Measurements from ENCODE around the gene KRI1.

KRI1 gene

DNA sequence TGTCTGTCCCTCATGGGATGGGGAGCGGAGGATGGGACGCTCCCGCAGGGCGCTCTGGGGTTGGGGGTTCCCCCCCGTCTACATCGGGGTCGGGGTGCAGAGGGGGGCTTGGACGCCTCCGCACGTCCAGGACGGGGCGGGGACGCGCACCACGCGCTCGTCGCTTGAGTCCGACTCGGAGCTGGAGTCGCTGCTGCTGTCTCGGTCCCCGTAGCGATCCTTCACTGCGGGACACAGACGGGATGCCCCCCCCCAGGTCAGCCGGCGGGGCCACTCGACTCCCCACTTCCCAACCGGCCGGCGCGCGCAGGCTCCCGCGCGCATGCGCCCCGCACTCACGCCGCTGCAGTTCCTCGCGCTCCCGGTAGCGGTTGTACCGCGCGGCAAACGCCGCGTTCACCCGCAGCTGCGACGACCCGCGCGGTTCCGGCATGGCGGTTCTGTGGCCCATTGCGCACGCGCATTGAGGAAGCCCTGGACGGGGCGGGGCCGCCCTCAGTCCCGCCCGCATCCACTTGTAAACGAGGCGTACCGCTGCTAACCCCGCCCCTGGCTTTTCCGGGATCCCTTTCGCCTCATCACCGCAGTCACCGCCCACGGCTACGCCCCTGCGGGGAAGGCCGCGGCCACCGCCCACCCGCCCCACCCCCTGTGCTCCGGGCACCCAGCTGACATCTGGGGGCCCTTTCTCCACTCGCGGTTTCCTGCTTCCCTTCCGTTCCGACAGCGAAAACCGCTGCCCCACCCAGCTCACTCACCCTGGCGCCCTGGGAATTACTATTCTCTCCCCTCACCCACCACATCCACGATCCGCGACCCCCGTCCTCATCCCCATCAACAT is at the start of gene KRI1:
TSS of gene KRI1 (minus strand) at position 444 of the 841 bp plus-strand sequence. CDS start at position 433, 11 bp downstream.
- DNase-seq (ENCODE audit: low spot score), result peak; percentile 96

- DNase-seq (ENCODE audit: low spot score), result no peak
Observed at GRCh38 chr19:10612499-10613119, 46.8 kb upstream of the KRI1 start.

DNA sequence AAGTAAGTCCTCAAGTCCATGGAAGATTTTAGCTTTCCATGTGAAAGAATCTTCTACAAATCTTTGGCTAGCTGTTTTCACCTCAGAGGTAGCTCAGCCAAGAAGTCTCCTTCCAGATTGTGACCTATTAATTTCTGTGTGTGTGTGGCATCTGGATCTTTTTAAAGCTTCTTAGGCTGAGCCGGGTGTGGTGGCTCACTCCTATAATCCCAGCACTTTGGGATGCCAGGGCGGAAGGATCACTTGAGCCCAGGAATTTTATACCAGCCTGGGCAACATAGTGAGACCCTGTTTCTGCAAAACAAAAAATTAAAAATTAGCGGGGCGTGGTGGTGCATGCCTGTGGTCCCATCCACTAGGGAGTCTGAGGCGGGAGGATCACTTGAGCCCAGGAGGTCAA is 46.1 kb upstream of the KRI1 start:
- no peak for DNase-seq (ENCODE audit: low spot score)

DNA sequence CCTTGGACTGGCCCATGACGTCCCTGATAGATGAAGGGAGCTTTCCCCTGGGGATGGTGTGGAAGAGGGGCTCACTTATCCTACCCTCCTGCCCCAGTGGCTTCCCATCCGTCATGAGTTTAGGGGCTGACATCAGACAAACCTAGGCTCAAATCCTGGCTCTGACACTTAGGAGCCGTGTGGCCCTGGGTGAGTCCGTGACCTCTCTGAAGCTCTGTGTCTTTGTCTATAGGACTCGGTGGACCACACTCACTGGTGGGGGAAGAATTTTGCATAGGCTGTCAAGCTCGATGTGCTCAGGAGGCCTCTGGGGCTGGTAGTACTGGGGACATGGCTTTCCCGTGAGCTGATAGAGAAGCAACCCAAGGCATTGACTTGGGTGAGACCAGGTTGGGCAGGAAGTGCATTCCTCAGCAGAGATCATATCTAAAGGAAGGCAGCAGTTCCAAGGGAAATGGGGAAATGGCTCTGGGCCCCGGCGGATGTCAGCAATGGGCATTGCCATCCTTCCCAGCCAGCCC is 38.7 kb upstream of the KRI1 start:
- no peak for DNase-seq (ENCODE audit: low spot score)

GRCh38 chr19:10603873-10604459 is 38.2 kb upstream of the KRI1 start:
- DNase-seq (ENCODE audit: low spot score), result no peak

- peak; percentile 44 for DNase-seq (ENCODE audit: low spot score)
Observed at GRCh38 chr19:10603084-10603872, 37.5 kb upstream of the KRI1 start.

DNA sequence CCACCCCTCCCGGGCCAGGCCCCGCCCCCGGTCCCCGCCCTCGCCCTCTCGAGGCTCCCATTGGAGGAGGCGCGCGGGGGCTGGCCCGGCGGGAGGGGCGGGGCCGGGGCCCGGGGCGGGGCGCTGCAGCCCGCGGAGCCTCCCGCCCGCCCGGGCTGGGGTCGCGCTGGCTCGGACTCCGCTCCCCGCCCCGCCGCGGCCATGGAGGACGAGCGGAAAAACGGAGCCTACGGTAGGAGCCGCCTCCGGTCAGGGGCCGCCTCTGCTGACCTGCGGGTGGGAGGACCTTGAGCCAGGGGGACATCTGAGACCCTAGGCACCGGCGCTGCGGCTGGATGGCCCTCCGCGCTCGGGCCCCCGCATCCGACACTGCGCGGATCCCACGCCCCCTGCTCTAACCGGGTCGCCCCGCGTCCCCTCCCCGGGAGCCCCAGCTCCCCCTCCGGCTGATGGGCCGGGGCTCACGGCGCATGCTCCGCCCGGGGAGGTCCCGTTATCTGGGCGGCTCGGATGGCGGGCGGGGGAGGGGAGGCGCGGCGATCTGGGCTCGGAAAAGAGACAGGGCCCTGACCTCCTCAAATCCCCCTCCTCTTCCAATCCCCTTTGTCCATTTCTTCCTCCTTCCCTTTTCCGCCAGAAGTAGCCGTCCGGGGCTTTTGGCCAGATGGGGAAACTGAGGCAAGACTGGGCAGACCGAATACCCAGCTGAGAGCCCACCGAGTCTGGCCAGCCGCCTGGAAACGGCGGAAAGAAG is 36.7 kb upstream of the KRI1 start:
- DNase-seq (ENCODE audit: low spot score), result peak; percentile 99

- no peak for DNase-seq (ENCODE audit: low spot score)
Observed at GRCh38 chr19:10601999-10602329, 36.2 kb upstream of the KRI1 start.

DNA sequence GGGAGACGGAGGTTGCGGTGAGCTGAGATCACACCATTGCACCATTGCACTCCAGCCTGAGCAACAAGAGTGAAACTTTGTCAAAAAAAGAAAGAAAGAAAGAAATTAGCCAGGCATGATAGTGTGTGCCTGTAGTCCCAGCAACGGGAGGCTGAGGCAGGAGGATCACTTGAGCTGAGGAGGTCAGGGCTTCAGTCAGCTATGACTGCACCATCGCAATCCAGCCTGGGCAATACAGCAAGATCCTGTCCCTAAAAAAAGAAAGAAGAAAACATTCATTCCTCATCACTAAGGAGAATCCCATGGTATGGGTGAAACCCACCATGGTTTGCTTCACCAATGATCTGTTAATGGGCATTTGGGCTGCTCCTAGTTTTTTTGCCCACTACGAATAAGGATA is 34.3 kb upstream of the KRI1 start:
- no peak for DNase-seq (ENCODE audit: low spot score)

DNA sequence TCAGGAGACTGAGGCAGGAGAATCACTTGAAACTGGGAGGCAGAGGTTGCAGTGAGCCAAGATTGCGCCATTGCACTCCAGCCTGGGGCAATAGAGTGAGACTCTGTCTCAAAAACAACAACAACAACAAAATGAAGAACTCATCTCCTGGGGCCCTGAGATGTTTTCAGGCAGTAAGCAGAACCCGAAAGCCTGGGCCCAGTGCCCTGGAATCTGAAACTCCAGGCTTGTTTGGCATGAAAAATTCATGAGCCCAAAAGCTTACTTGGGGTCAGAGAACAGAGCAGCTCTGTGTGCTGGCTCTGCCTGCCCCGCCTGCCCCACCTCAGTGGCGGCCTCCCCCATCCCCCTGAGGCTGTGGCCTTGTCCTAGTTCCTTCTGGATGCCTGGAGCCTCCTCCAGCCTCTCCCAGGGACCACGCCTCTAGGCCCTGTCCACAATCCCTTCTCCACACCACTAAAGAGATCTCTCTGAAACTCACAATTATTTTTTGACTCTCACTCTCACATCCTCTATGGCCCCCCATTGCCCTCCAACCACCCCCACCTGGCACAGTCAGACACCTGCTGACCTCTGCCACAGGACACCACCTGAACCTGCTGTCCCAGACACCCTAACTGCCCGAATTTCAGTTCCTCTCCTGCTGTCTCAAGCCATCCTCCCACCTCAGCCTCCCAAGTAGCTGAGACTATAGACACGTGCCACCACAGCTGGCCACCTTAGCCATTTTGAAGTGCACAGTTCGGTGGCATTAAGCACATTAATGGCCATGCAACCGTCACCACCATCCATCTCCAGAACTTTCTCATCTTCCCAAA is 28.2 kb upstream of the KRI1 start:
- no peak for DNase-seq (ENCODE audit: low spot score)

DNA sequence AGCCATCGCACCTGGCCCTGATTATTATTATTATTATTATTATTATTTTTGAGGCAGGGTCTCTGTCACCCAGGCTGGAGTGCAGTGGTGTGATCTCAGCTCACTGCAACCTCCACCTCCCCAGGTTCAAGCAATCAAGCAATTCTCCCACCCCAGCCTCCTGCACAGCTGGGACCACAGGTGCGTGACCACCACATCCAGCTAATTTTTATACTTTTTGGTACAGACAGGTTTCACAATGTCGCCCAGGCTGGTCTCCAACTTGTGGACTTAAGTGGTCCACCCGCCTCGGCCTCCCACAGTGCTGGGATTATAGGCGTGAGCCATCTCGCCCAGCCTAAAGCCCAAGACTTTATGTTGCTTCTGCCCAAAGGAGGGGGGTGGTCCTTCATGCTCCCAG is 27.3 kb upstream of the KRI1 start:
- DNase-seq (ENCODE audit: low spot score), result no peak

DNA sequence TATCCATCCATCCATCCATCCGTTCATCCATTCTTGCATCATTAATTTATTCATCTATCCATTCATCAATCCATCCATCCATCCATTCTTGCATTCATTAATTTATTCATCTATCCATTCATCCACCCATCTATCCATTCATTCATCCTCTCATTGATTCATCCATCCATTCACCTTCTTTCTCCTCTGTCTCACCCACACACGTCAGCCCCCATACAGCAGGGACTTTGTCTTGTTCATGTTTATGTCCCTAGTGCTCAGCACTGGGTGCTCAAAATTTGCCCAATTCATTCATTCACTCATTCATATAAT is 22.0 kb upstream of the KRI1 start:
- DNase-seq (ENCODE audit: low spot score), result no peak

DNA sequence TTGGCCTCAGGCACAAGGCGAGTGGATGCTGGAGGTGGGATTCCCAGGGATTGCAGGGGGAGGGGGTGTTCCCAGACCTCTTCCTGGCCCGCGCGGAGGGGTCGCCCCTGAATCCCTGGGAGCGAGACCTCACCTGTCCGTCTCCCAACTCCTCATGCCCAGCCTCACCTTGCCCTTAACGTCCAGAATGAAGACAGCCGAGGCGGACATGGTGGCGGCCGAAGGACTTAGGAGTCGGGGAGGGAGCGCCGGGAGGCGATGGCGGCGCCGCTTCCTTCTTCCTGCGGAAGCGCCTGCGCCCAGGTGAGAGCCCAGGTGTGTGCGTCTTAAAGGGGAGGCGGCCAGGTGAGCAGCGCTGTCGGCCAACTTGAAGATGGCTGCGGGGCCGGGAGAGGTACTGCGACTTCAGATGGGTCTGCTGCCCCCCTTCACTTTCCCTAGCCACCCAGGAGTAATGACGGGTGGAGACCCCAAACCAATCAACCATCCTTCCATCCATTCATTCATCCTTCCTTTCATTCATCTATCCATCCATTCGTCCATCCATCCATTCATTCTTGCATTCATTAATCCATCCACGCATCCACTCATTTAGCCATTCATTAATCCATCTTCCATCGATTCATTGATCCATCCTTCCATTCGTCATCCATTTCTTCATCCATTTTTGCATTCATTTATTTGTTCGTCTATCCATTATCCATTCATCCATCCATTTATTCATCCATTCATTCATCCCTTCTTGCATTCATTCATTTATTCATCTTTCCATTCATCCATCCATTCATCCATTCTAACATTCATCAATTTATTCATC is 21.4 kb upstream of the KRI1 start, which contains the start of gene AP1M2:
TSS of gene AP1M2 (minus strand) at position 291 of the 817 bp plus-strand sequence. CDS start at position 210, 81 bp downstream.
- DNase-seq (ENCODE audit: low spot score), result peak; percentile 78

DNA sequence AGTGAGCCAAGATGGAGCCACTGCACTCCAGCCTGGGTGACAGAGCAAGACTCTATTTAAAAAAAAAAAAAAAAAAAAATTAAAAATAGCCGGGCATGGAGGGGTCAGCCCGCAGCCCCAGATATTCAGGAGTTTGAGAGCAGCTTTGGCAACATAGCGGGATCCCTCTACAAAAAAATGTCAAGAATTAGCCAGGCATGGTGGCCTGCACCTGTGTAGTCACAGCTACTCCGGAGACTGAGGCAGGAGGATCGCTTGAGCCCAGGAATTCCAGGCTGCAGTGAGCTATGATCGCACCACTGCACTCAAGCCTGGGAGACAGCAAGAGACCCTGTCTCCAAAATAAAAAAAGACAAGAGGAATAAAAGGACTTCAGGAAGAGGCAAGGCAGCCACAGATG is 20.6 kb upstream of the KRI1 start:
- no peak for DNase-seq (ENCODE audit: low spot score)

DNA sequence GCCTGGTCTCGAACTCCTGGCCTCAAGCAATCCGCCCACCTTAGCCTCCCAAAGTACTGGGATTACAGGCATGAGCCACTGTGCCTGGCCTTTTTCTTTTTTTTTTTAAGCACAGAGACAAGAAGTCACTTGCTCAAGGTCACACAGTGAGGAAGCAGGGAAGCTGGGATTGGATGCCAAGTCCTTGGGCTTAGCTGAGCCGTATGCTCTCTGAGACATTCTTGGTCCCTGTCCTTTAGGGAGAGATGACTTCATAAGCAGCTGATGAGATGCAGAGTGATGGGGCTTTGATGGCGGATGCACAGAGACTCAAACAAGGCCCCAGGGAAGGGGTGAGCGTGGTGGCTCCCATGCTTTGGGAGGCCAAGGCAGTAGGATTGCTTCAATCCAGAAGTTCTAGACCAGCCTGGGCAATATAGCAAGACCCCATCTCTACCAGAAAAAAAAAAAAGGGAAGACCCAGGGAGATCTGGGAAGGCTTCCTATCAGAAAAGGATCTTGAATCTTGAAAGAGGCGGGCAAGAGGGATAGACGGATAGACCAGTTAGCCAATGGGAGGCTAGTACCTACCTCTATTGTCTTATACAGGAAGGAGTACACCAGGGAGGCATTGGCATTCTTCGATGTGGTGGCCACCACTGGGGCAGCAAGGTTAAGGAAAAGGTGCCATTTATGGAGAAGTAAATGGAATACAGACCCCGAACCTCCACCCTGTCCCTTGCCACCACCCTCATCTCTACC is 17.4 kb upstream of the KRI1 start:
- DNase-seq (ENCODE audit: low spot score), result no peak

GRCh38 chr19:10582091-10582490 is 16.3 kb upstream of the KRI1 start:
- DNase-seq (ENCODE audit: low spot score), result no peak

DNA sequence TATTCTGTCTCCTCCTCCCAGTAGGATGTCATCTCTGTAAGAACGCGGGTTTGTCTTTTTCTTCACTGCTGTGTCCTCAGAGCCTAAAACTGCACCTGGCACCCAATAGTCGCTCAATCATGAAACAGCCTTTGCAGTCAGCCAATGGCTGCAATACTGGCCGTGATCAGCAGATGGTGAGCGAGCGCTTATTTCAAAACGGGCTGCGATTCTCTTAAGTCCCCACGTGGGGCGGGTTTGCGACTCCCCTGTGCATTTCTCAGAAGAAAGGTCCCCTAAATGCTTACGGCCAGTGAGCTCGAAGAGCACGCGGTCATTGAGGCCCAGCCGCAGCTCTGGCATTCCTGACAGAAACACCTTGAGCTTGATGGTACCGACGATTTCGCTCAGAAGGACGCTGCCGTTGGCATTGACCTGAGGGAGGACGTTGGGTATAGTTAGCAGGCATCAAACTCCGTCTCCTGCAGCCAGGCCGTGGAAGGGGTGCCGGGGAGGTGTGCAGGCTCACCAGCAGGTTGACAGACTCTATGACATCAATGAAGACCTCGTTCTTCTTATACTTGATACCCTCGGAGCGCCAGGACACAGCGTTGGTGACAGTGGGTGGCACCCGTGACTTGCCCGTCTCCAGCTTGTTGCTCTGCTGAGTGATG is 15.3 kb upstream of the KRI1 start:
- DNase-seq (ENCODE audit: low spot score), result peak; percentile 81

DNA sequence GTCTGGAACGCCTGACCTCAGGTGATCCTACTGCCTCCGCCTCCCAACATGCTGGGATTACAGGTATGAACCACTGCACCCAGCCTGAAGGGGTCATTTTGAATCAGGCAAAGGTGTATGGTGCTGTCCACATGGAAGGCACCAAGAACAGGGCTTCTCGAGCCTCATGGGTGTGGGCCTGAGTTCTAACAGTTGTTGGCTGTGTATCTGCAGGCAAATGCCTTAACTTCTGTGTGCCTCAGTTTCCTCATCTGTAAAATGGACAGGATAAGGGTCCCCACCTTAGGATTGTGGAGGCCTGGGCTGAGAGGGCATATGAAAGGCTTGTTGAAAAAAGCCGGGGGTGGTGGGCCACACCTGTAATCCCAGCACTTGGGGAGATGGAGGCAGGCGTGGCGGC is 12.1 kb upstream of the KRI1 start:
- no peak for DNase-seq (ENCODE audit: low spot score)

Measured in iPS-NIHi11 (cell line).